SK-N-SH (cell line): ENCODE measurements around the gene SHMT2.

Source experiments
- ELF1 ChIP-seq: IDR thresholded peaks from 2 replicates; pipeline ENCODE4 v1.4.0; 2012
- EP300 ChIP-seq, 2 experiments: IDR thresholded peaks; 2 replicates each; pipeline versions ENCODE4 v1.4.0 to v1.6.1; 2012; ENCODE audit warnings: borderline replicate concordance in 1 of 2, low read depth in 1 of 2, low read length in 1 of 2
- POLR2AphosphoS5 ChIP-seq: IDR thresholded peaks from 2 replicates; pipeline ENCODE4 v1.6.1; 2012; ENCODE audit warnings: low read depth, low read length
- SMC3 ChIP-seq: IDR thresholded peaks from 2 replicates; pipeline ENCODE4 v1.6.1; 2012; ENCODE audit warnings: low read depth, low read length, improper control_type of control experiment
- TF ChIP-seq, protein P1 (sequence below): IDR thresholded peaks from 2 replicates; pipeline ENCODE4 v1.4.0; 2012; ENCODE audit warnings: low read depth, borderline replicate concordance

GRCh38 chr12:57231276-57232021 lies 1.9 kb downstream of the SHMT2 start:
- TF ChIP-seq EP300 (IDR thresholded peaks at IDR 0.05; ENCODE audit: borderline replicate concordance in 1 of 2, low read depth in 1 of 2, low read length in 1 of 2) (no peak), SMC3 (no peak), POLR2AphosphoS5 (no peak), ELF1 (no peak)
- TF ChIP-seq, protein P1, sequence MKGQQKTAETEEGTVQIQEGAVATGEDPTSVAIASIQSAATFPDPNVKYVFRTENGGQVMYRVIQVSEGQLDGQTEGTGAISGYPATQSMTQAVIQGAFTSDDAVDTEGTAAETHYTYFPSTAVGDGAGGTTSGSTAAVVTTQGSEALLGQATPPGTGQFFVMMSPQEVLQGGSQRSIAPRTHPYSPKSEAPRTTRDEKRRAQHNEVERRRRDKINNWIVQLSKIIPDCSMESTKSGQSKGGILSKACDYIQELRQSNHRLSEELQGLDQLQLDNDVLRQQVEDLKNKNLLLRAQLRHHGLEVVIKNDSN, result no peak
